ENCODE measurements around the gene DHX32.

GRCh38 chr10:125928928-125929585, 48.0 kb upstream of the DHX32 start:
- TF ChIP-seq CTCF (IDR thresholded peaks at IDR 0.05; ENCODE audit: poor library complexity) (no peak), EZH2 (IDR thresholded peaks at IDR 0.05; ENCODE audit: borderline replicate concordance) (no peak), EZH2phosphoT487 (IDR thresholded peaks at IDR 0.05; ENCODE audit: low read depth, severe bottlenecking, unreplicated experiment) (no peak)

Data from hepatocyte (in vitro differentiated cells).